Bronchial epithelial cell (primary cell): ENCODE results near the gene TIMP2. TPM values are rescaled to one million over a fixed set of nuclear protein-coding genes. Genes with fewer than 3 reads are reported as not detected.

Experiments used
- DNase-seq: peaks from one replicate; pipeline ENCODE4 v3.0.0-alpha.2; 2010; ENCODE audit warnings: low read depth
- FAIRE-seq: peaks from 2 replicates; lab custom pipeline; 2011; peaks lifted over from hg19 to GRCh38; lab: Jason Lieb, UNC
- H3K27me3 ChIP-seq: 2 replicates; pipeline ENCODE4 v1.5.1; 2011; ENCODE audit warnings: low read length; ENCODE audit not compliant: control insufficient read depth, insufficient read depth
- H3K36me3 ChIP-seq: 2 replicates; pipeline ENCODE4 v1.5.1; 2011; ENCODE audit warnings: low read length; ENCODE audit not compliant: control insufficient read depth, insufficient read depth
- H3K4me3 ChIP-seq: 2 replicates; pipeline ENCODE4 v1.5.1; 2011; ENCODE audit warnings: mild to moderate bottlenecking, low read depth, low read length, control low read depth
- total RNA-seq: library from RNA; depleted of rRNA; stranded (reverse); fragments of >200 nt; gene quantifications from 2 replicates; pipeline ENCODE4 v1.2.1, GENCODE V29; 2014
- TF ChIP-seq, protein P1 (sequence below): IDR thresholded peaks from 2 replicates; pipeline ENCODE4 v1.5.1; 2011; ENCODE audit warnings: mild to moderate bottlenecking, moderate library complexity, low read length, control low read depth, inconsistent platforms; ENCODE audit not compliant: insufficient read depth, severe bottlenecking

The TIMP2 gene
- total RNA-seq, 1 donor from 2014 or later, result 2.1 TPM

- Histone ChIP-seq H3K4me3 (no peak overlapping the region), H3K27me3 (no peaks in the 10 kb centered on the region), H3K36me3 (peaks cover 49% of the 10 kb centered on the region)
- no peak for FAIRE-seq
- no peak for DNase-seq
- TF ChIP-seq, protein P1, sequence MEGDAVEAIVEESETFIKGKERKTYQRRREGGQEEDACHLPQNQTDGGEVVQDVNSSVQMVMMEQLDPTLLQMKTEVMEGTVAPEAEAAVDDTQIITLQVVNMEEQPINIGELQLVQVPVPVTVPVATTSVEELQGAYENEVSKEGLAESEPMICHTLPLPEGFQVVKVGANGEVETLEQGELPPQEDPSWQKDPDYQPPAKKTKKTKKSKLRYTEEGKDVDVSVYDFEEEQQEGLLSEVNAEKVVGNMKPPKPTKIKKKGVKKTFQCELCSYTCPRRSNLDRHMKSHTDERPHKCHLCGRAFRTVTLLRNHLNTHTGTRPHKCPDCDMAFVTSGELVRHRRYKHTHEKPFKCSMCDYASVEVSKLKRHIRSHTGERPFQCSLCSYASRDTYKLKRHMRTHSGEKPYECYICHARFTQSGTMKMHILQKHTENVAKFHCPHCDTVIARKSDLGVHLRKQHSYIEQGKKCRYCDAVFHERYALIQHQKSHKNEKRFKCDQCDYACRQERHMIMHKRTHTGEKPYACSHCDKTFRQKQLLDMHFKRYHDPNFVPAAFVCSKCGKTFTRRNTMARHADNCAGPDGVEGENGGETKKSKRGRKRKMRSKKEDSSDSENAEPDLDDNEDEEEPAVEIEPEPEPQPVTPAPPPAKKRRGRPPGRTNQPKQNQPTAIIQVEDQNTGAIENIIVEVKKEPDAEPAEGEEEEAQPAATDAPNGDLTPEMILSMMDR, result no peak
Measured at GRCh38 chr17:78820841-78821240, 104.3 kb downstream of the TIMP2 start.

- TF ChIP-seq, protein P1, result no peak
- FAIRE-seq (no peak), DNase-seq (no peak)
- H3K36me3 ChIP-seq, result peaks cover 47% of the 10 kb centered on the region
- no peak overlapping the region for H3K4me3 ChIP-seq
- H3K27me3 ChIP-seq, result no peaks in the 10 kb centered on the region
Measured at GRCh38 chr17:78819806-78820792, 105.1 kb downstream of the TIMP2 start.

- FAIRE-seq (no peak), DNase-seq (no peak)
- TF ChIP-seq, protein P1, result no peak
- Histone ChIP-seq H3K36me3 (peaks cover 47% of the 10 kb centered on the region), H3K27me3 (no peaks in the 10 kb centered on the region), H3K4me3 (no peak overlapping the region)
Measured at GRCh38 chr17:78819402-78819801, 105.8 kb downstream of the TIMP2 start.

- TF ChIP-seq, protein P1, result no peak
- Histone ChIP-seq H3K4me3 (no peak overlapping the region), H3K36me3 (peaks cover 45% of the 10 kb centered on the region), H3K27me3 (no peaks in the 10 kb centered on the region)
- FAIRE-seq (no peak), DNase-seq (no peak)
Measured at GRCh38 chr17:78818932-78819331, 106.3 kb downstream of the TIMP2 start.

GRCh38 chr17:78818152-78818846 lies 106.9 kb downstream of the TIMP2 start:
- peaks cover 38% of the 10 kb centered on the region for H3K36me3 ChIP-seq
- FAIRE-seq (no peak), DNase-seq (no peak)
- no peaks in the 10 kb centered on the region for H3K27me3 ChIP-seq
- H3K4me3 ChIP-seq, result no peak overlapping the region
- TF ChIP-seq, protein P1, result no peak
